ENCODE results near the gene ZNF827.
A peak's percentile ranks its signal among the peaks of the same experiment; 100 is the strongest.

The ZNF827 gene

GRCh38 chr4:145887241-145887991 is 51.2 kb downstream of the ZNF827 start:
- DNase-seq: no peak

- DNase-seq: peak; percentile 34 to 35
Measured at GRCh38 chr4:145886871-145887240, 51.8 kb downstream of the ZNF827 start.

- no peak for DNase-seq
Measured at GRCh38 chr4:145885666-145886065, 53.0 kb downstream of the ZNF827 start.

- no peak for DNase-seq
Measured at GRCh38 chr4:145884775-145885174, 53.8 kb downstream of the ZNF827 start.

GRCh38 chr4:145883101-145883694 is 55.4 kb downstream of the ZNF827 start:
- DNase-seq: no peak

GRCh38 chr4:145882604-145883003 is 56.0 kb downstream of the ZNF827 start:
- no peak for DNase-seq

- no peak for DNase-seq
Measured at GRCh38 chr4:145881989-145882388, 56.6 kb downstream of the ZNF827 start.

- DNase-seq: no peak
Measured at GRCh38 chr4:145881576-145881975, 57.0 kb downstream of the ZNF827 start.

GRCh38 chr4:145880355-145880960 is 58.2 kb downstream of the ZNF827 start:
- DNase-seq: no peak

- DNase-seq: peak in 1 of 2 experiments; percentile 10
Measured at GRCh38 chr4:145879598-145879997, 59.0 kb downstream of the ZNF827 start.

- no peak for DNase-seq
Measured at GRCh38 chr4:145878501-145879435, 59.9 kb downstream of the ZNF827 start.

GRCh38 chr4:145876531-145877180 is 62.0 kb downstream of the ZNF827 start:
- DNase-seq: no peak

- no peak for DNase-seq
Measured at GRCh38 chr4:145873901-145874300, 64.7 kb downstream of the ZNF827 start.

- peak; percentile 16 to 47 for DNase-seq
Measured at GRCh38 chr4:145871209-145871608, 67.4 kb downstream of the ZNF827 start.

- no peak for DNase-seq
Measured at GRCh38 chr4:145870155-145871020, 68.2 kb downstream of the ZNF827 start.

GRCh38 chr4:145868637-145869409 is 69.8 kb downstream of the ZNF827 start:
- peak in 1 of 2 experiments; percentile 40 for DNase-seq

GRCh38 chr4:145867406-145867805 is 71.2 kb downstream of the ZNF827 start:
- DNase-seq: no peak

GRCh38 chr4:145866991-145867390 is 71.6 kb downstream of the ZNF827 start:
- DNase-seq: no peak

GRCh38 chr4:145865274-145865941 is 73.2 kb downstream of the ZNF827 start:
- no peak for DNase-seq

- no peak for DNase-seq
Measured at GRCh38 chr4:145863191-145863590, 75.4 kb downstream of the ZNF827 start.

Measured in Kasumi-1 (cell line).